NCI-H69 (cell line): ENCODE measurements around the gene ASCC1.
"Not testable (repeated sequence)": the region's sequence is repeated elsewhere in the genome, so short reads cannot be mapped to it uniquely, and the experiment has no call there.

ENCODE experiments used
- DNase-seq: peaks from one replicate; lab custom pipeline; 2025; lab: John Stamatoyannopoulos, UW

The ASCC1 gene

DNA sequence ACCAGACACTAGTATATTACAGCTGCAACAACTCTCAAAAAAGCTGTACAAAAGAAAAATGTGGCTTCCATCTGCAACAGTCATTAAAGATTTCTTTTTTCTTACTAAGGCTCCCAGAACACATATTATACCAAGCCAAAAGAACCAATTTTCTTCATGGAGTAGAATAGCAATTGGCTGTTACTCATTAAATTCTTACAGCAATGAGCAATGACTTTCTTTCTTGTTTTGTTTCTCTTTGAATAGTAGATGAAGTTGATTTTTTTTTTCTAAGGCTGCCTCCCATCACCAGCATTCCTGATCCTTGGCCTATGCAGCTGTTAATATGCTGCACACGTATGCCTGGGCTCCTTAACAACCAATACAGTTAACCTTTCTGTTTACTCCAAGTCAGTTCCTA lies 91.1 kb downstream of the ASCC1 start:
- DNase-seq, result peak; percentile 4

- peak; percentile 9 for DNase-seq
Observed at GRCh38 chr10:72124381-72124780, 91.7 kb downstream of the ASCC1 start.

- peak; percentile 32 for DNase-seq
Observed at GRCh38 chr10:72123616-72124015, 92.5 kb downstream of the ASCC1 start.

DNA sequence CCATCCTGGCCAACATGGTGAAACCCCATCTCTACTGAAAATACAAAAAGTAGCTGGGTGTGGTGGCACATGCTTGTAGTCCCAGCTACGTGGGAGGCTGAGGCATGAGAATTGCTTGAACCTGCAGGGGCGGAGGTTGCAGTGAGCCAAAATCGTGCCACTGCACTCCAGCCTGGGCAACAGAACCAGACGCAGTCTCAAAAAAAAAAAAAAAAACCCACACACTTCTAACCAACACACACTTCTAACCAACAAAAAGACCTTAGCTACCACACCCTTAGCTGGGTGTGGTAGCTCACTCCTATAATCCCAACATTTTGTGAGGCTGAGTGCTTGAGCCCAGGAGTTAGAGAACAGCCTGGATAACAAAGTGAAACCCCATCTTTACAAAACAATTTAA lies 93.9 kb downstream of the ASCC1 start:
- no peak for DNase-seq

GRCh38 chr10:72121389-72121788 lies 94.7 kb downstream of the ASCC1 start:
- DNase-seq, result no peak

GRCh38 chr10:72116372-72116771 lies 99.7 kb downstream of the ASCC1 start:
- DNase-seq, result no peak

DNA sequence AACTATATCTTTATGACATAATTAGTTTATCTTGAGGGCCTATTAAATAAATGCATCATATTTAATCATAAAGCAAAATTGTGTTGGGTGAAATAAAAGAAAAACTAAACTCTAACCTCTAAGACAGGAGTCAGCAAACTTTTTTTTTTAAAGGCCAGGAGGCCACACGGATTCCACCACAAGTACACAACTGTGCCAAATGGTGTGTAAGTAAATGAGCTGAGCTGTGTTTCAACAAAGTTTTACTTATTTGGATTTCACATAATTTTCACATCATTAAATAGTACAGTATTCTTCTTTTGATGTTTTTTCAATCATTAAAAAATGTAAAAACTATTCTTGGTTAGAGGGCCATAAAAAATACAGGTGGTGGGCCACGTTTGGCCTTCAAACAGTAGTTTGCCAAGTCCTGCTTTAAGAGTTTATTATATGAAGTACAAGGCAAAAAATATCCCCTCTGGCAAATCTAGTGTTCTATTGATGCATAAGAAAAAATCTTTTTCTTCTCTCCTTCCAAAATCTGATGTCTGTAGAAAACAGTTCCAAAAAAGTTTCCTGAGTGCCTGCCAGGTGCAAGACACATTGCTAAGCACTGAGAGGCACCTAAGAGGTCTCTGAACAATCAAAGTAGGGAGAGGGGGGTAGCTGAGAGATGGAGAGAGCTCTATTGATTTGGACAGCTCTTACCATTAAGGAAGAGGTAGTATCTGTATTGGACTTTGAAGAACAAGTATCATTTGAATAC lies 101.2 kb downstream of the ASCC1 start:
- DNase-seq, result no peak

DNA sequence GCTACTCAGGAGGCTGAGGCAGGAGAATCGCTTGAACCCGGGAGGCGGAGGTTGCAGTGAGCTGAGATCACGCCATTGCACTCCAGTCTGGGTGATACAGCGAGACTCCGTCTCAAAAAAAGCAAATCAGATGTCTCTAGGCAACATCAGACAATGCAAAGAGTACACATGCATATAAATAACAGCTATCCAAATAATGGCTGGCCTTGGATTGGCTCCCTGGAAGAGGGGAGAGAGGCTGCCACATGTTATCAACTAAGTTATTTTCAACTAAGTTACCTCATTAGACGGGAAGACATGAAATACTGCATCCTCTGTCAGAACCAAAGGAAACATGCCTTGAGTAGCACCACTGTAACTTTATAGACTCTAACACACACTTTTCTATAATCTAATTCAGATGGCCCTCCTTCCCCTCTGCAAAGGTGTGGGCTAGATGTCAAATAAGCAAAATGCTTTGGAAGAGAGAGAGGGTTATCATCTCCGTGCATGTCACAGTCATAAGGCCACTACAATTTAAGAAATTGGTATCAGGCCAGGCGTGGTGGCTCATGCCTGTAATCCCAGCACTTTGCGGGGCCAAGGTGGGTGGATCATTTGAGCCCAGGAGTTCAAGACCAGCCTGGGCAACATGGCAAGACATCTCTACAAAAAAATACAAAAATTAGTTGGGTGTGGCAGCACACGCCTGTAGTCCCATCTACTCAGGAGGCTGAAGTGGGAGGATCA lies 105.2 kb downstream of the ASCC1 start:
- DNase-seq, result no peak

GRCh38 chr10:72109636-72110157 lies 106.4 kb downstream of the ASCC1 start:
- DNase-seq, result no peak

- no peak for DNase-seq
Observed at GRCh38 chr10:72108830-72109635, 107.0 kb downstream of the ASCC1 start.

DNA sequence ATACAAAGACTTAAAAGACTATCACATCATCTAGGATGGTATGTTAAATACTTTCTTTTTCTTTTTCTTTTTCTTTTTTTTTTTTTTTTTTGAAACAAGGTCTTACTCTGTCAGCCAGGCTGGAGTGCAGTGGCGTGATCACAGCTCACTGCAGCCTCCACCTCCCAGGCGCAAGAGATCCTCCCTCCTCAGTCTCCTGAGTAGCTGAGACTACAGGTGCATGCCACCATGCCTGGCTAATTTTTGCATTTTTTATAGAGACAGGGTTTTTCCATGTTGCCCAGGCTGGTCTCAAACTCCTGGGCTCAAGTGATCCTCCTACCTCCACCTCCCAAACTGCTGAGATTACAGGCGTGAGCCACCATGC lies 108.1 kb downstream of the ASCC1 start:
- not testable (repeated sequence) for DNase-seq

- DNase-seq, result no peak
Observed at GRCh38 chr10:72107325-72108003, 108.6 kb downstream of the ASCC1 start.

GRCh38 chr10:72106896-72107295 lies 109.2 kb downstream of the ASCC1 start:
- no peak for DNase-seq

DNA sequence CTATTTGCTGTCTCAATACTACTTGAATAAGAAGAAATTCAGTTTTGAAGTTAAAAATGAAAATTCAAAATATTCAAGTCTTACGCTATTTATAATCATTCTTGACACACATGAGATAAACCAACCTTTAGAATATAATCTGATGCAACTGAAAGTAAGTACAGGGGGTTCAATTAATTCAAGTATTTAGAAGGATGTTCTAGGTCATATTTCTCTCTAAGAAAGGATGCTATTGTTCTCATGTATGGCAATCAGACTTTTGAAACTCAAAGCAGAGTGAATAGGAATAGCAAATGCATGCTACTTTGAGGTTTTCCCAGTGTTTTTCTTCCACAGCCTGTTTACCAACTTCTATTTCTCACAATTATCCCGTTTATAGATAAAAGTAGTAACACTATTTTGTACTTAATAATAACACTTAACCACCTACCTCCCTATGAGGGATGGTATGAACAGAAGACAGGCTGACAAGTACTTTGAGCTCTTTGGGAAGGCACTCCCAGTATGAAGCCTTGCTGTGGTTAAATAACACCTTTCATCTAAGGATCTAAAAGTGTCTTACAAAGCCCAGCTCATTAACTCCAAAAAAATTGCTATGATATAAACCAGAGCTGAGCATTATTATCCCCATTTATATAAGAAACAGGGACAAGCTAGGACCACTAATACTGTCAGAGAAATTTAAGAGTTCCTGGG lies 109.8 kb downstream of the ASCC1 start:
- no peak for DNase-seq

- DNase-seq, result no peak
Observed at GRCh38 chr10:72105710-72106109, 110.4 kb downstream of the ASCC1 start.

DNA sequence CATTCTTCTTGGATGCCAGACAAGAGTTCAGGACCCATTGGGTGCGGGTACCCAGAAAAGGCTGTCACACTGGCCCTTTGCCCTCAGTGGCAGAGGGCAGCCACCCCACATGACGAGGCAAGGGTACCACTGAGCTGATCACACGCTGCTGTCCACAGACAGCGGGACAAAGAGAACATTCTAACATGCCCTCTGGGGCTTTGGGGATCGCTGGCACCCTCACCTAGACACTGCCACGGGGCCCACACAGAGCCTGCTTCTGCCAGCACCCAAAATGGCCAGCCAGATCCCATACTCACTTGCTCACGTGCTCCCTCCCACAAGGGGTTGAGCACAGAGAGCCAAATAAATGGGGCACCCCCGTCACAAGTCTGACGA lies 111.0 kb downstream of the ASCC1 start:
- no peak for DNase-seq

DNA sequence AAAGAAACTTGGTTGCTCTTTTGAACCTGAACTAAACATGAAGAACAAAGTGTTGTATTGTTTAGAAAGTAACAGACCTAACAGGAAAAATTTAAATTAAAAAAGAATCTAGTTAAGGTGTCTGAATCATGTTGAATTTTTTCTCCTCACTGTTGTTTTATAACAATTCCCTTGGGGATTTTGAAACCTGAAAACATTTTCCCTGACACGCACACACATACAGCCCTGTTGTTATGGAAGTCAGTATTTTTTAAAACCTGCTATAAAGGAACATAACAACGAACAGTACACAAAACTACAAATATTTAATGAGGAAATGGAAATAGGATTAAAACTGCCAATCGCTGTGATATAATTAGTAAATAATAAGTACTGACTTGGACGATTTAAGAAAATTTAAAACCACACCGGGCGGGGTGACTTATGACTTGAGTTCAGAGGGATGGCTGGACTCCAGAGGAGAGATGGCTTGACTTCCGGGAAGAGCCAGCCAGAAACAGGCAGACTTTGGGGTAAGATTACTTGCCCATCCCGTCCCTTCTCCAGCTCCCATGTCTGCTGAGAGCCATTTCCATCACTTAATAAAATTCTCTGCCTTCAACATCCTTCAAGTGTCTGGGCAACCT lies 111.5 kb downstream of the ASCC1 start:
- DNase-seq, result no peak

GRCh38 chr10:72099600-72099921 lies 116.5 kb downstream of the ASCC1 start:
- no peak for DNase-seq

DNA sequence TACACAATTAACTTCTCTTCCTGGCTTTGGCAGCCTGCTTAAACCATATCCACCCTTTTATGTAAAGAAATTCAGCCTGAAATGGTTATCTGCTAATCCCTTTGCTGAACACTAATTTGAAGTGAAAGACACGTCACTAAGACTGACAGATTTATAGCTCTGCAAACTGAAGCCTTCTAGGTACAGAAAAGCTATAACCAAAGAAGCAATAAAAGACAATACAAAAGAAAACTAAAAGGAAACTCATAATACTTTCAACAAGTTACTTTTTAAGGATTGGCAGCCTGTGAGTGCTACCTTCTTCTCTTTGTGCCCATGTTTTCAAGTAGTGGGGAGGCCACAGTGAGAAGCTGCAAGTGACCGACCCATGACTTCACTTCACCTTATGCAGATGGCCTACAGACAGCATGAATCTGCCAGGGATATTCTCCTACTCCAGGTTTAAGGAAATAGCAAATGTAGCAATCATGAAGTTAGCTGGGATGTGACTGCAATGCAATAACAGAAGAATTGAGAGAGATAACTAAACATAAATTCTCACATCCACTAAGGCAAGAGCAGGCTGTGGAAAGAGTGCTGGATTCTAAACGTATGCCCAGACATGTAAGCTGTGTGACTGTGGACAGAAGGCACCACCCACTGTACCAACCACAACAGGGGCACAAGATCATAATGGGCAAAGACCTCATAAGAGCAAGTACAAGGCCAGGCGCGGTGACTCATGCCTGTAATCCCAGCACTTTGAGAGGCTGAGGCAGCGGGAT lies 117.1 kb downstream of the ASCC1 start:
- DNase-seq, result peak; percentile 37

DNA sequence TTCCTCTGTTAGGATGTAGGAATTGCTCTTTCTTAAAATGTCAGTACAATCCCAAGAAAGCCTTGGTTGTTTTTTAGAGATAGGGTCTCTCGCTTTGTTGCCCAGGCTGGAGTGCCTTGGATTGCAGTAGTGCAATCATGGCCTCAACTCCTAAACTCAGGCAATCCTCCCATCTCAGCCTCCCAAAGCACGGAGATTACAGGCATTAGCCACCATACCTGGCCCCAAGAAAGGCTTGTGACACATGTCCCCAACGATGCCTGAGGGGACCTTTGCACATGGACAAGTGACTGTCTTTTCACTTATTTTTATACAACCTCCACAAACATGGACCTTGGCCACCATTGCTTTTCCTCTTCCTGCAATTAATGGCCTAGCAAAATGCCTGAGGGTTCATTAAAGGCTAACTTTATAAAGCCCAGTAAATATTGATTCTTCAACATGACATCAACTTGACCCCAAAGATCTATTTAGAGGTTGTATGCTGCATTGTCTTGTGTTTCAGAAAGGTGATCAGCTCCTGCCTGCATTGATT lies 117.7 kb downstream of the ASCC1 start:
- peak; percentile 37 for DNase-seq
